GM21529 (cell line): ENCODE measurements around the gene IL36G.
A peak's percentile ranks its signal among the peaks of the same experiment; 100 is the strongest.
"Not testable (repeated sequence)": the region's sequence is repeated elsewhere in the genome, so short reads cannot be mapped to it uniquely, and the experiment has no call there.

Experiments
- ATAC-seq: cut with Tn5 transposase; IDR thresholded peaks from one replicate; pipeline ENCODE4 v1.9.1; 2021; ENCODE audit not compliant: unreplicated experiment

Gene IL36G

GRCh38 chr2:112977559-112978056 lies at the start of gene IL36G:
IL36G (plus strand) TSS chr2:112978006; CDS start chr2:112978639, 633 bp downstream.
- ATAC-seq = no peak

- ATAC-seq = no peak
Observed at GRCh38 chr2:112933261-112933660, 44.5 kb upstream of the IL36G start.

GRCh38 chr2:112934117-112934516 lies 43.7 kb upstream of the IL36G start:
- not testable (repeated sequence) for ATAC-seq

- ATAC-seq = no peak
Observed at GRCh38 chr2:112936927-112937232, 40.9 kb upstream of the IL36G start.

- no peak for ATAC-seq
Observed at GRCh38 chr2:112938904-112939303, 38.9 kb upstream of the IL36G start.

- no peak for ATAC-seq
Observed at GRCh38 chr2:112939425-112939824, 38.4 kb upstream of the IL36G start.

- ATAC-seq = no peak
Observed at GRCh38 chr2:112940859-112941625, 36.8 kb upstream of the IL36G start.

GRCh38 chr2:112941753-112942653 lies 35.8 kb upstream of the IL36G start:
- peak; percentile 87 for ATAC-seq

GRCh38 chr2:112942654-112943002 lies 35.2 kb upstream of the IL36G start:
- ATAC-seq = no peak

- no peak for ATAC-seq
Observed at GRCh38 chr2:112944971-112945370, 32.8 kb upstream of the IL36G start.

- no peak for ATAC-seq
Observed at GRCh38 chr2:112946086-112946485, 31.7 kb upstream of the IL36G start.

GRCh38 chr2:112947374-112947773 lies 30.4 kb upstream of the IL36G start:
- ATAC-seq = no peak

- no peak for ATAC-seq
Observed at GRCh38 chr2:112949456-112949855, 28.4 kb upstream of the IL36G start.

GRCh38 chr2:112954364-112954763 lies 23.4 kb upstream of the IL36G start:
- ATAC-seq = no peak

- no peak for ATAC-seq
Observed at GRCh38 chr2:112957511-112957910, 20.3 kb upstream of the IL36G start.

- peak; percentile 52 for ATAC-seq
Observed at GRCh38 chr2:112958428-112959108, 19.2 kb upstream of the IL36G start.

GRCh38 chr2:112959109-112959812 lies 18.5 kb upstream of the IL36G start:
- ATAC-seq = no peak

GRCh38 chr2:112960230-112960825 lies 17.5 kb upstream of the IL36G start:
- no peak for ATAC-seq

GRCh38 chr2:112962308-112963175 lies 15.3 kb upstream of the IL36G start:
- no peak for ATAC-seq

GRCh38 chr2:112967023-112967422 lies 10.8 kb upstream of the IL36G start:
- ATAC-seq = no peak
